H9 (cell line): Measurements from ENCODE around the gene C1orf116. TPM values are rescaled to one million over a fixed set of nuclear protein-coding genes. Genes with fewer than 3 reads are reported as not detected.

Source experiments
- DNase-seq: peaks from one replicate; pipeline ENCODE4 v3.0.0-alpha.2; 2017
- H2AFZ ChIP-seq: one replicate; pipeline ENCODE4 v1.6.1; 2013; ENCODE audit warnings: mild to moderate bottlenecking, low read length, control low read depth, moderate library complexity
- H2AK5ac ChIP-seq: 2 replicates; pipeline ENCODE4 v1.6.1; 2013; ENCODE audit warnings: low read length, control low read depth, mixed read lengths; ENCODE audit not compliant: insufficient read length
- H2BK120ac ChIP-seq: one replicate; pipeline ENCODE4 v1.6.1; 2013; ENCODE audit warnings: low read depth, mild to moderate bottlenecking, low read length, control low read depth, inconsistent platforms; ENCODE audit not compliant: poor library complexity, severe bottlenecking
- H2BK12ac ChIP-seq: 2 replicates; pipeline ENCODE4 v1.6.1; 2013; ENCODE audit warnings: low read length, control low read depth, mixed read lengths, low read depth; ENCODE audit not compliant: insufficient read length
- H2BK15ac ChIP-seq: 2 replicates; pipeline ENCODE4 v1.6.1; 2013; ENCODE audit warnings: low read depth, low read length, control low read depth
- H2BK20ac ChIP-seq: one replicate; pipeline ENCODE4 v1.6.1; 2013; ENCODE audit warnings: low read depth, mild to moderate bottlenecking, low read length, control low read depth, inconsistent platforms; ENCODE audit not compliant: poor library complexity, severe bottlenecking
- H2BK5ac ChIP-seq: 2 replicates; pipeline ENCODE4 v1.6.1; 2013; ENCODE audit warnings: low read length, control low read depth, mixed read lengths; ENCODE audit not compliant: insufficient read length
- H3K14ac ChIP-seq: 2 replicates; pipeline ENCODE4 v1.6.1; 2013; ENCODE audit warnings: low read length, control low read depth; ENCODE audit not compliant: insufficient read depth
- H3K18ac ChIP-seq: 2 replicates; pipeline ENCODE4 v1.6.1; 2013; ENCODE audit warnings: low read depth, mild to moderate bottlenecking, mixed read lengths, low read length, control low read depth; ENCODE audit not compliant: insufficient read length
- H3K23ac ChIP-seq: 2 replicates; pipeline ENCODE4 v1.6.1; 2013; ENCODE audit warnings: low read length, control low read depth, mixed read lengths, low read depth; ENCODE audit not compliant: insufficient read length
- H3K23me2 ChIP-seq: 2 replicates; pipeline ENCODE4 v1.6.1; 2013; ENCODE audit warnings: low read depth, mild to moderate bottlenecking, mixed read lengths, low read length, control low read depth; ENCODE audit not compliant: insufficient read length, poor library complexity, severe bottlenecking
- H3K27ac ChIP-seq: 2 replicates; pipeline ENCODE4 v1.5.1; 2013; ENCODE audit warnings: low read length, control low read depth, mixed read lengths, low read depth; ENCODE audit not compliant: insufficient read length
- H3K27me3 ChIP-seq: 2 replicates; pipeline ENCODE4 v1.6.1; 2013; ENCODE audit warnings: low read length, control low read depth, inconsistent platforms; ENCODE audit not compliant: insufficient read depth
- H3K4ac ChIP-seq: 2 replicates; pipeline ENCODE4 v1.6.1; 2013; ENCODE audit warnings: low read depth, mild to moderate bottlenecking, control low read depth, inconsistent platforms, low read length, moderate library complexity
- H3K4me1 ChIP-seq: 2 replicates; pipeline ENCODE4 v1.6.1; 2013; ENCODE audit warnings: low read length, control low read depth, inconsistent platforms; ENCODE audit not compliant: insufficient read depth
- H3K4me2 ChIP-seq: 2 replicates; pipeline ENCODE4 v1.6.1; 2013; ENCODE audit warnings: low read length, control low read depth, mixed read lengths; ENCODE audit not compliant: insufficient read length, insufficient read depth
- H3K56ac ChIP-seq: 2 replicates; pipeline ENCODE4 v1.6.1; 2013; ENCODE audit warnings: low read depth, mild to moderate bottlenecking, mixed read lengths, low read length, control low read depth; ENCODE audit not compliant: insufficient read length
- H3K79me1 ChIP-seq: 2 replicates; pipeline ENCODE4 v1.6.1; 2013; ENCODE audit warnings: low read depth, mild to moderate bottlenecking, moderate library complexity, low read length, control low read depth, inconsistent platforms; ENCODE audit not compliant: insufficient read depth, poor library complexity, severe bottlenecking
- H3K79me2 ChIP-seq: 2 replicates; pipeline ENCODE4 v1.6.1; 2013; ENCODE audit warnings: low read length, control low read depth, inconsistent platforms; ENCODE audit not compliant: insufficient read depth
- H3K9ac ChIP-seq: 2 replicates; pipeline ENCODE4 v1.6.1; 2013; ENCODE audit warnings: low read length, control low read depth, mixed read lengths; ENCODE audit not compliant: insufficient read length; ENCODE audit errors: extremely low read depth
- H3K9me3 ChIP-seq: one replicate; pipeline ENCODE4 v1.6.1; 2013; ENCODE audit warnings: low read depth, low read length, inconsistent platforms; ENCODE audit not compliant: control insufficient read depth
- H3T11ph ChIP-seq: one replicate; pipeline ENCODE4 v1.6.1; 2013; ENCODE audit warnings: mild to moderate bottlenecking, low read length, control low read depth, inconsistent platforms
- H4K20me1 ChIP-seq: one replicate; pipeline ENCODE4 v1.6.1; 2013; ENCODE audit not compliant: control insufficient read depth, insufficient read length, insufficient read depth
- H4K5ac ChIP-seq: 2 replicates; pipeline ENCODE4 v1.6.1; 2013; ENCODE audit warnings: low read depth, mild to moderate bottlenecking, mixed read lengths, low read length, control low read depth; ENCODE audit not compliant: insufficient read length
- H4K8ac ChIP-seq: replicated peaks from 2 replicates; pipeline ENCODE4 v1.6.1; 2013; ENCODE audit warnings: low read length, control low read depth, mixed read lengths, low read depth; ENCODE audit not compliant: insufficient read length
- H4K91ac ChIP-seq: 2 replicates; pipeline ENCODE4 v1.6.1; 2013; ENCODE audit warnings: low read depth, mild to moderate bottlenecking, moderate library complexity, mixed read lengths, low read length, control low read depth; ENCODE audit not compliant: insufficient read length
- H3K27ac Mint-ChIP-seq, 3 experiments: 2 replicates in 2 of 3; 3 replicates in 1 of 3; pipeline ENCODE4 v1.8.0; 2020 to 2021; ENCODE audit warnings: mixed read lengths in 3 of 3, mild to moderate bottlenecking in 1 of 3, moderate library complexity in 1 of 3
- H3K27me3 Mint-ChIP-seq: 2 replicates; pipeline ENCODE4 v1.8.0; 2021; ENCODE audit warnings: low read depth, mild to moderate bottlenecking, moderate library complexity, mixed read lengths
- H3K36me3 Mint-ChIP-seq, 3 experiments: 2 replicates in 2 of 3; 3 replicates in 1 of 3; pipeline ENCODE4 v1.8.0; 2020 to 2021; ENCODE audit warnings: low read depth in 3 of 3, mixed read lengths in 3 of 3; ENCODE audit not compliant: insufficient read depth in 1 of 3
- H3K4me1 Mint-ChIP-seq, 2 experiments: 2 replicates each; pipeline ENCODE4 v1.8.0; 2020; ENCODE audit warnings: mixed read lengths in 2 of 2
- H3K4me3 Mint-ChIP-seq, 2 experiments: 2 replicates in 1 of 2; 3 replicates in 1 of 2; pipeline ENCODE4 v1.8.0; 2020 to 2021; ENCODE audit warnings: mild to moderate bottlenecking in 2 of 2, mixed read lengths in 2 of 2, moderate library complexity in 1 of 2
- H3K9me3 Mint-ChIP-seq, 2 experiments: 2 replicates in 1 of 2; 3 replicates in 1 of 2; pipeline ENCODE4 v1.8.0; 2020; ENCODE audit warnings: mild to moderate bottlenecking in 2 of 2, mixed read lengths in 2 of 2, moderate library complexity in 1 of 2
- CTCF ChIP-seq: fragments of 200-600 bp; sonication (generic); conservative IDR thresholded peaks from 3 replicates; pipeline ENCODE4 v1.8.0; 2021; ENCODE audit warnings: antibody characterized with exemption, mild to moderate bottlenecking
- WGBS: extraction: QIAGEN DNeasy Blood & Tissue Kit; methylation state at CpG from one replicate; pipeline ENCODE4 v1.1.7; 2013; ENCODE audit warnings: missing lambda C conversion rate, low lambda C conversion rate, mixed read lengths; ENCODE audit not compliant: insufficient read length; ENCODE audit errors: extremely low coverage; 5-methylcytosine and 5-hydroxymethylcytosine counted together
- total RNA-seq: library from RNA; stranded (reverse); gene quantifications from 2 replicates; pipeline ENCODE4 v1.2.1, GENCODE V29; 2021

C1orf116 gene
- total RNA-seq, 1 experiment from 2014 or later, result 0.48 TPM

GRCh38 chr1:206986402-206986801 is 46.2 kb downstream of the C1orf116 start:
- no peak overlapping the region for H3K27ac Mint-ChIP-seq
- H3K4me1 Mint-ChIP-seq, result peaks cover 31 to 44% of the 10 kb centered on the region in 2 experiments
- H2AFZ ChIP-seq, result no peak overlapping the region
- no peaks in the 10 kb centered on the region for H3K79me2 ChIP-seq
- no peak overlapping the region for H3K27ac ChIP-seq
- H3K27me3 Mint-ChIP-seq, result peaks cover 44% of the 10 kb centered on the region
- no peak overlapping the region for H2BK20ac ChIP-seq
- H3K27me3 ChIP-seq, result no peaks in the 10 kb centered on the region; the same call in 1 of the 2 replicates
- H3K4ac ChIP-seq, result no peak overlapping the region
- H4K8ac ChIP-seq, result no peak overlapping the region
- H3K79me1 ChIP-seq, result no peaks in the 10 kb centered on the region
- H3K14ac ChIP-seq, result no peak overlapping the region
- no peak overlapping the region for H3K4me3 Mint-ChIP-seq
- H3K36me3 Mint-ChIP-seq, result no peaks in the 10 kb centered on the region
- H2AK5ac ChIP-seq, result no peak overlapping the region
- no peak overlapping the region for H4K5ac ChIP-seq
- H3K4me1 ChIP-seq, result peaks cover 7% of the 10 kb centered on the region; the same call in 1 of the 2 replicates
- H3K23me2 ChIP-seq, result no peaks in the 10 kb centered on the region
- H3K9me3 ChIP-seq, result no peaks in the 10 kb centered on the region
- no peak overlapping the region for H2BK15ac ChIP-seq
- no peak overlapping the region for H2BK5ac ChIP-seq
- no peak overlapping the region for H3K4me2 ChIP-seq
- H3K18ac ChIP-seq, result no peak overlapping the region
- WGBS, result no CpG with 5 or more reads among the region's 3 CpGs
- no peaks in the 10 kb centered on the region for H4K20me1 ChIP-seq
- H3K9ac ChIP-seq, result no peak overlapping the region
- no peak overlapping the region for H2BK120ac ChIP-seq
- no peak overlapping the region for H3K23ac ChIP-seq
- H3K9me3 Mint-ChIP-seq, result no peaks in the 10 kb centered on the region
- no peak for TF ChIP-seq CTCF
- H3K56ac ChIP-seq, result no peak overlapping the region
- H3T11ph ChIP-seq, result no peak overlapping the region
- DNase-seq, result no peak
- no peak overlapping the region for H2BK12ac ChIP-seq
- H4K91ac ChIP-seq, result no peak overlapping the region
